HepG2 (cell line): Measurements from ENCODE around the gene RBM19. TPM values are rescaled to one million over a fixed set of nuclear protein-coding genes. Genes with fewer than 3 reads are reported as not detected.

Experiments used
- BRD4 ChIP-seq: sonication (generic); formaldehyde crosslinking; IDR thresholded peaks from 2 replicates; pipeline ENCODE4 v1.4.0; 2020; ENCODE audit warnings: missing genetic modification reagents
- CERS6 ChIP-seq: sonication (generic); formaldehyde crosslinking; IDR thresholded peaks from 2 replicates; pipeline ENCODE4 v1.5.0; 2020; ENCODE audit warnings: missing genetic modification reagents
- CTCF ChIP-seq: sonication (generic); formaldehyde crosslinking; IDR thresholded peaks from 2 replicates; pipeline ENCODE4 v1.5.0; 2020; ENCODE audit warnings: mild to moderate bottlenecking, missing genetic modification reagents, moderate library complexity
- ELF1 ChIP-seq: sonication (generic); formaldehyde crosslinking; IDR thresholded peaks from 2 replicates; pipeline ENCODE4 v1.4.0; 2020; ENCODE audit warnings: missing genetic modification reagents
- GTF2F1 ChIP-seq: fragments of 150-350 bp; IDR thresholded peaks from 2 replicates; pipeline ENCODE4 v1.6.1; 2014; ENCODE audit warnings: low read length
- HBP1 ChIP-seq: IDR thresholded peaks from 2 replicates; pipeline ENCODE4 v1.6.1; 2016; ENCODE audit warnings: low read depth, control low read depth
- HHEX ChIP-seq: IDR thresholded peaks from 2 replicates; pipeline ENCODE4 v1.6.1; 2016; ENCODE audit warnings: control low read depth
- PAXIP1 ChIP-seq: sonication (generic); formaldehyde crosslinking; conservative IDR thresholded peaks from 2 replicates; pipeline ENCODE4 v1.4.0; 2020; ENCODE audit warnings: mild to moderate bottlenecking, missing genetic modification reagents, moderate library complexity
- TFE3 ChIP-seq: IDR thresholded peaks from 2 replicates; pipeline ENCODE4 v1.6.1; 2016
- ZBTB4 ChIP-seq: sonication (generic); formaldehyde crosslinking; IDR thresholded peaks from 2 replicates; pipeline ENCODE4 v1.4.0; 2020; ENCODE audit warnings: missing genetic modification reagents, mild to moderate bottlenecking, borderline replicate concordance
- ZNF260 ChIP-seq: sonication (generic); formaldehyde crosslinking; IDR thresholded peaks from 2 replicates; pipeline ENCODE4 v1.4.0; 2020; ENCODE audit warnings: missing genetic modification reagents, low read depth, mild to moderate bottlenecking, borderline replicate concordance
- ZNF558 ChIP-seq: sonication (generic); formaldehyde crosslinking; IDR thresholded peaks from 2 replicates; pipeline ENCODE4 v1.9.0; 2022; ENCODE audit warnings: mild to moderate bottlenecking, missing genetic modification reagents, borderline replicate concordance
- ZNF614 ChIP-seq: IDR thresholded peaks from 2 replicates; pipeline ENCODE4 v1.6.1; 2018; ENCODE audit warnings: missing biosample characterization, missing genetic modification reagents, inconsistent platforms, borderline replicate concordance
- ZZZ3 ChIP-seq: sonication (generic); formaldehyde crosslinking; IDR thresholded peaks from 2 replicates; pipeline ENCODE4 v1.4.0; 2020; ENCODE audit warnings: missing genetic modification reagents, mild to moderate bottlenecking, borderline replicate concordance
- polyA plus RNA-seq, 8 experiments: library from polyadenylated mRNA; depleted of rRNA in 3 of 8; stranded (reverse) in 7 of 8; unstranded in 1 of 8; fragments of >200 nt; fragmentation: Illumina TruSeq in 4 of 8; extraction: Trizol in 4 of 8; gene quantifications; 2 replicates each; pipeline versions ENCODE4 v1.2.1 to v1.2.3, GENCODE V29; 2011 to 2016; ENCODE audit warnings: low read depth in 4 of 8, missing spikeins in 1 of 8, mixed read lengths in 1 of 8; ENCODE audit not compliant: insufficient read depth in 1 of 8
- total RNA-seq, 5 experiments: library from RNA; depleted of rRNA; stranded (reverse); fragments of >200 nt; fragmentation: Illumina TruSeq; extraction: Trizol; gene quantifications; 2 replicates each; pipeline ENCODE4 v1.2.3, GENCODE V29; 2016; ENCODE audit warnings: low read depth in 1 of 5

RBM19 gene
- total and polyA plus RNA-seq, 2 of the 13 experiments (the other 11 are each of a cell fraction or from before 2014, with no cell fraction given) = 19.3 to 32.2 TPM

GRCh38 chr12:113990250-113991223, 24.4 kb upstream of the RBM19 start (continued):
- TF ChIP-seq PAXIP1 (CRISPR knock-in tag) (peak; percentile 58), BRD4 (no peak), HHEX (CRISPR knock-in tag) (no peak), ZNF260 (CRISPR knock-in tag) (no peak), CERS6 (CRISPR knock-in tag) (no peak), ZBTB4 (no peak), TFE3 (CRISPR knock-in tag) (peak; percentile 38; the same call in 1 of the 2 replicates), ELF1 (CRISPR knock-in tag) (no peak), ZNF558 (CRISPR knock-in tag) (no peak), ZZZ3 (CRISPR knock-in tag) (no peak), CTCF (CRISPR knock-in tag) (no peak), HBP1 (CRISPR knock-in tag) (no peak), GTF2F1 (no peak), ZNF614 (CRISPR knock-in tag) (no peak)
